ENCODE data around the gene ACBD3.

The ACBD3 gene

DNA sequence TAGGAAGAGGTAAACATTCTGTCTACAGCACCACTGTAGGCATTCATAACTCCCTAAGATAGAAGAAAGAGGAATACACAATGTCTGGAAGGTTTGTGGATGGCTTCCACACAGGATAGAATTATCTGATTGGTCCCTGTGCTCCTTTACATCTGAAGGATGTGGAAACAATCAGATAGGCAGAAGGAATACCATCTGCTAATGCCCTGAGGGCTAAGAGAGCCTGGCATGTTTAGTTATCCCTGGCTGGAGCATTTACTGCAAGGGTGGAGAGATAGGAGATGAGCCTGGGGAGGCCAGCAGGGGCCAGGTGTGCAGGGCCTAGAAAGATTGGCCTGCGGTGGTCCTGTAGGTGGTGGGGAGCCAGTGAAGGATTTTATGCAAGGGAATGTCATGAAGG, 8.6 kb upstream of the ACBD3 start:
- H3K4me3 ChIP-seq (ENCODE audit: low read length), result no peak overlapping the region
- H3K4me1 ChIP-seq (ENCODE audit: control insufficient read depth, insufficient read depth, low read length), result no peaks in the 10 kb centered on the region
- no peaks in the 10 kb centered on the region for H3K9me3 ChIP-seq (ENCODE audit: control insufficient read depth, low read length)
- H3K36me3 ChIP-seq (ENCODE audit: control insufficient read depth, insufficient read depth, low read length), result no peaks in the 10 kb centered on the region
- no peaks in the 10 kb centered on the region for H3K27me3 ChIP-seq (ENCODE audit: control insufficient read depth, insufficient read depth, low read length)
- no peak overlapping the region for H3K9ac ChIP-seq (ENCODE audit: low read length)

DNA sequence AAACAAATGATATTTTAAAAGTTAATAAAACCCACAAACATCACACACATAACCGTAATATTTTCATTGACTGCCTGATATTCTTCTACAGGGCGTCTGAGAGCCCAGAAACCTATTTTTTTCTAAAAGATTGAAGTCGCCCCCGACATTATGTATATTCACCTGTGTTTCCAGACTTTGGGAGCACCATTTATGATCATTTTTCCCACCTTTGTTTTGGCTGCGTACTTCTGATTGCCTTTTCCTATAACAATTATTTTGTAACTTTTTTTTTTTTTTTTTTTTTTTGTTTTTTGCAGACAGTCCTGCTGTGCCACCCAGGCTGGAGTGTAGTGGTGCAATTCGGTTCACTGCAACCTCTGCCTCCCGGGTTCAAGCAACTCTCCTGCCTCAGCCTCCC, 839 bp upstream of the ACBD3 start:
- Histone ChIP-seq H3K27me3 (ENCODE audit: control insufficient read depth, insufficient read depth, low read length) (no peaks in the 10 kb centered on the region), H3K4me3 (ENCODE audit: low read length) (peak overlapping the region; percentile 73)

DNA sequence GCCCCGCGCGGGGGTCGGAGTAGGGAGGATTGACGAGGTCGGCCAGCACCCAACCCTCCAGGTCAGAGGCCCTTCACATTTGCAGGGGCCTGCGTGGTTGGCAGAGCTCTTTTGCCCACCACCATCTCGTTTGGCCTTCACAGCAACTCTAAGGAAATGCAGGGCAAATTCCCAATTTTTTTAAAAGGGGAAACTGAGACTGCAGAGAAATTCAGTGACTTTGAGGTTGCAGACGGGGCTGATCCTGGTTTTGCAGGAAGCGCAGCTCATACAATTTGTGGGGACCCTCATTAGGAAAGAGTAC, 430 bp upstream of the ACBD3 start:
- Histone ChIP-seq H3K27me3 (ENCODE audit: control insufficient read depth, insufficient read depth, low read length) (no peaks in the 10 kb centered on the region), H3K9me3 (ENCODE audit: control insufficient read depth, low read length) (no peaks in the 10 kb centered on the region), H3K4me1 (ENCODE audit: control insufficient read depth, insufficient read depth, low read length) (peaks cover 22% of the 10 kb centered on the region), H3K9ac (ENCODE audit: low read length) (peak overlapping the region; percentile 96), H3K4me3 (ENCODE audit: low read length) (peak overlapping the region; percentile 73), H3K36me3 (ENCODE audit: control insufficient read depth, insufficient read depth, low read length) (no peaks in the 10 kb centered on the region)

More for the DNA sequence above, 839 bp upstream of the ACBD3 start:
- Histone ChIP-seq H3K9ac (ENCODE audit: low read length) (peak overlapping the region; percentile 96), H3K9me3 (ENCODE audit: control insufficient read depth, low read length) (no peaks in the 10 kb centered on the region), H3K36me3 (ENCODE audit: control insufficient read depth, insufficient read depth, low read length) (no peaks in the 10 kb centered on the region), H3K4me1 (ENCODE audit: control insufficient read depth, insufficient read depth, low read length) (peaks cover 18% of the 10 kb centered on the region)

DNA sequence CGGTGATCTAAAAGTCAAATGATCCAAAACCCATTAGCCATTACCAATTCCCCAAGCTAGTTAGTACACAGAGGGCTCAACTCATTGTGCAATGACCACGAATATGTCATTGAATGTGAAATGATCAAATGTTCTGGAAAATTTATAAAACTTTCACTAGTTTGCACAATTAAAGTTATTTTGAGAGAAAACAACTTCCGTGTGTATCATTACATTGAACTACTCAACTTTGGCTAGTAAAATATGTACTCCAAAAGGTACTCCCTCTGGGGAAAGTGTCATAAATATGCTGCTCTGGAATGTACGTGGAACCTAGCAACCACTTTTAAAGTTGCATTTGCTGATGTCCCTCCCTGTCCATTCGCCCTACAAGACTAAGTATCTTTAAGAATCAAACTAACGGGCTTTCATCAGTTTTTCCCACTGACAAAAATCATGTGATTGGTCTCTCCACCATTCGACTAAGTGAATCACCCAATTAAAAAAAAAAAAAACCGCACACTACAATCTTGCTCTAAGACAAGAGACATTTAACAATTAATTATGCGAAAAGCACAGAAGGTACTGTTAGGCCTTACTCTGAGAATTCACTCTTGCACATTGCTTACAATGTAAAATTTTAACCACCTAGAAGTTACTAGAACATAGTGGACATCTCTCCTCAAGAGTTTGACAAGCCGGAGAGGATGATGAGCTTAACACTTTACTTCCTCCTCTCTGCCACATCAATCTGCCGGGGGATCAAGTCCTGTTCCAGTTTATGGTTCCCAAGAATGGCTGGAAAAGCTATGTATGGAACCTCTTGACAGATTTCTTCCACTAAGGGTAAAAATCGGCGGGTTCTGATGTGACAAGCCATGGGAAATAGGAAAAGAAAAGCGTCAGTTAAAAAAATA, 1.2 kb downstream of the ACBD3 start:
- H3K9ac ChIP-seq (ENCODE audit: low read length), result peak overlapping the region; percentile 96
- H3K36me3 ChIP-seq (ENCODE audit: control insufficient read depth, insufficient read depth, low read length), result no peaks in the 10 kb centered on the region
- H3K9me3 ChIP-seq (ENCODE audit: control insufficient read depth, low read length), result no peaks in the 10 kb centered on the region
- peak overlapping the region; percentile 73 for H3K4me3 ChIP-seq (ENCODE audit: low read length)
- no peaks in the 10 kb centered on the region for H3K27me3 ChIP-seq (ENCODE audit: control insufficient read depth, insufficient read depth, low read length)
- peaks cover 31% of the 10 kb centered on the region for H3K4me1 ChIP-seq (ENCODE audit: control insufficient read depth, insufficient read depth, low read length)

DNA sequence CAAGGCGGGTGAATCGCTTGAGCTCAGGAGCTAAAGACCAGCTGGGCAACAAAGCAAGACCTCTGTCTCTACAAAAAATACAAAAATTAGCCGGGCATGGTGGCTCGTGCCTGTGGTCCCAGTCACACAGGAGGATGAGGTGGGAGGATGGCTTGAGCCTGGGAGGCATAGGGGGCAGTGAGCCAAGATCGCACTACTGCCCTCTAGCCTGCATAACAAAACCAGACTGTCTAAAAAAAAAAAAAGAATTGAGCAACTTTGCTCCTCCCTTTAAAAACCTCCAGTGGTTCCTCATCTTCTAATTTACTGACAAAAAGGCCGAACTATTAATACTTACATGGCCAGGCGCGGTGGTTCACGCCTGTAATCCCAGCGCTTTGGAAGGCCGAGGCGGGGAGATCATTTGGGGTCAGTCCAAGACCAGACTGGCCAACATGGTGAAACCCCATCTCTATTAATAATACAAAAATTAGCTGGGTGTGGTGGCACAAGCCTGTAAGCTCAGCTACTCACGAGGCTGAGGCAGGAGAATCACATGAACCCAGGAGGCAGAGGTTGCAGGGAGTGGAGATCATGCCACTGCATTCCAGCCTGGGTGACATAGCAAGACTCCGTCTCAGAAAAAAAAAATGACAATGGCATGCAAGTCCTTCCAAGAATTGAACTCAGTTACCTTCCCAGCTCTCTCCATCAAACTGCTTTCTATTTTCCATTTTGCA, 4.4 kb downstream of the ACBD3 start:
- peaks cover 37% of the 10 kb centered on the region for H3K4me1 ChIP-seq (ENCODE audit: control insufficient read depth, insufficient read depth, low read length)
- H3K4me3 ChIP-seq (ENCODE audit: low read length), result no peak overlapping the region
- no peak overlapping the region for H3K9ac ChIP-seq (ENCODE audit: low read length)
- no peaks in the 10 kb centered on the region for H3K27me3 ChIP-seq (ENCODE audit: control insufficient read depth, insufficient read depth, low read length)
- no peaks in the 10 kb centered on the region for H3K36me3 ChIP-seq (ENCODE audit: control insufficient read depth, insufficient read depth, low read length)
- H3K9me3 ChIP-seq (ENCODE audit: control insufficient read depth, low read length), result no peaks in the 10 kb centered on the region

DNA sequence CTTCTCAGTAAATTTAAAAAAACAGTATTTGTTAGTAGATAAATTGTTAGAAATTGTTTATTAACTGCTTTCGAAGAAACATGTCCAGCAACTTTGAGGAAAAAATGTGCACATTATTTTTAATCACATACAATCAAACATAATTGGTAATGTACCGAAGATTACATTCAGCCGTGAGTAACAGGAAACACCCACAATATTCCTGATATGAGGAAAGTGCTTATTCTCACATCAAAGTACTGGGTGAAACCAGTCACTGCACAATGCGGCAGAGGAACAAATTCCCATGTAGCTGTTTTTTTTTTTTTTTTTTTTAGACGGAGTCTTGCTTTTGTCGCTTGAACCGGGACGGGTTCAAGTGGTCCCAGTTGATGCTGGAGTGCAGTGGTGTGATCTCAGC, 9.7 kb downstream of the ACBD3 start:
- no peaks in the 10 kb centered on the region for H3K27me3 ChIP-seq (ENCODE audit: control insufficient read depth, insufficient read depth, low read length)
- H3K36me3 ChIP-seq (ENCODE audit: control insufficient read depth, insufficient read depth, low read length), result no peaks in the 10 kb centered on the region
- H3K9ac ChIP-seq (ENCODE audit: low read length), result no peak overlapping the region
- peaks cover 24% of the 10 kb centered on the region for H3K4me1 ChIP-seq (ENCODE audit: control insufficient read depth, insufficient read depth, low read length)
- no peaks in the 10 kb centered on the region for H3K9me3 ChIP-seq (ENCODE audit: control insufficient read depth, low read length)
- no peak overlapping the region for H3K4me3 ChIP-seq (ENCODE audit: low read length)

DNA sequence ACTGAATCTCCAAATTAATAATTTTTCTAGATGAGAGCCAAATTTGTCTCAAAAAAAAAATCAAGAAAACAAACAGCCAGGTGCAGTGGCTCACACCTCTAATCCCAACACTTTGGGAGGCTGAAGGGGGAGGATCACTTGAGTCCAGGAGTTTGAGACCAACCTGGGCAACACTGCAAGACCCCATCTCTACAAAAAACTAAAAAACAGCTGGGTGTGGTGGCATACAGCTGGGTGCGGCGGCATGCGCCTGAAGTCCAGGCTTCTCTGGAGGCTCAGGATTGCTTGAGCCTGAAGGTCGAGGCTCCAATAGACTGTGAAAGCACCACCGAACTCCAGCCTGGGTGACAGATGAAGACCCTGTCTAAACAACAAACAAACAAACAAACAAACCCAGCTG, 14.0 kb downstream of the ACBD3 start:
- Histone ChIP-seq H3K4me1 (ENCODE audit: control insufficient read depth, insufficient read depth, low read length) (peaks cover 19% of the 10 kb centered on the region), H3K4me3 (ENCODE audit: low read length) (no peak overlapping the region), H3K9ac (ENCODE audit: low read length) (no peak overlapping the region), H3K27me3 (ENCODE audit: control insufficient read depth, insufficient read depth, low read length) (no peaks in the 10 kb centered on the region), H3K36me3 (ENCODE audit: control insufficient read depth, insufficient read depth, low read length) (no peaks in the 10 kb centered on the region), H3K9me3 (ENCODE audit: control insufficient read depth, low read length) (no peaks in the 10 kb centered on the region)

DNA sequence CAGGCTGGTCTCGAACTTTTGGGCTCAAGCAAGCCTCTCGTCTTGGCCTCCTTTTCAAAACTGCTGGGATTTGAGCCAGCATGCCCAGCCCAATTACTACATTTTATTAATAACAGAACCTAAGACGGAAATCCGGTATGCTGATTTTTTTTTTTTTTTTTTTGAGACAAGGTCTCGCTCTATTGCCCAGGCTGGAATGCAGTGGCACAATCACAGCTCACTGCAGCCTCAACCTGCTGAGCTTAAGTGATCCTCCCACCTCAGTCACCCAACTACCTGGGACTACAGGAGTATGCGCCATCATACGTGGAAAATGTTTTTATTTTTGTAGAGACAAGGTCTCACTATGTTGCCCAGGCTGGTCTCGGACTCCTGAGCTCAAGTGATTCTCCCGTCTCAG, 20.2 kb downstream of the ACBD3 start:
- Histone ChIP-seq H3K36me3 (ENCODE audit: control insufficient read depth, insufficient read depth, low read length) (peaks cover 5% of the 10 kb centered on the region), H3K4me3 (ENCODE audit: low read length) (no peak overlapping the region), H3K27me3 (ENCODE audit: control insufficient read depth, insufficient read depth, low read length) (no peaks in the 10 kb centered on the region), H3K4me1 (ENCODE audit: control insufficient read depth, insufficient read depth, low read length) (peaks cover 9% of the 10 kb centered on the region), H3K9me3 (ENCODE audit: control insufficient read depth, low read length) (no peaks in the 10 kb centered on the region), H3K9ac (ENCODE audit: low read length) (no peak overlapping the region)

DNA sequence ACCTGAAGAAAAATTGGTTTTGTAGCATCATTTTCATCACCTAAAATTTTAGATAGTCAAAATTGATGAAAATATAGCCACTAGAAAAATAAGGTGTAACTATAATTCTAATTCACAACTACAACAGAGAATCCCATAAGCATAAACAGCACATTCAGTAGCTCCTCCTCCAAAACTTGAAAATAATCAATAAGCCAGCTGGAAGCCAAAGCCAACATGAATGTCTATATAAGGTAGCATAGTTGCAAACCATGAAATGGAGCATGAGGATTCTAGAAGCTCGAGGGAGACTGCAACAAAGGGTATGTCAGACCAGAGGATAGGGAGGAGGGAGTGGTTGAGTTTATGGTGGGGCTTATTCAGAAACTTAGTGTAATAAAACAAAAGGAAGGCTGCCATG, 22.4 kb downstream of the ACBD3 start:
- no peak overlapping the region for H3K9ac ChIP-seq (ENCODE audit: low read length)
- no peaks in the 10 kb centered on the region for H3K27me3 ChIP-seq (ENCODE audit: control insufficient read depth, insufficient read depth, low read length)
- H3K36me3 ChIP-seq (ENCODE audit: control insufficient read depth, insufficient read depth, low read length), result peaks cover 5% of the 10 kb centered on the region

DNA sequence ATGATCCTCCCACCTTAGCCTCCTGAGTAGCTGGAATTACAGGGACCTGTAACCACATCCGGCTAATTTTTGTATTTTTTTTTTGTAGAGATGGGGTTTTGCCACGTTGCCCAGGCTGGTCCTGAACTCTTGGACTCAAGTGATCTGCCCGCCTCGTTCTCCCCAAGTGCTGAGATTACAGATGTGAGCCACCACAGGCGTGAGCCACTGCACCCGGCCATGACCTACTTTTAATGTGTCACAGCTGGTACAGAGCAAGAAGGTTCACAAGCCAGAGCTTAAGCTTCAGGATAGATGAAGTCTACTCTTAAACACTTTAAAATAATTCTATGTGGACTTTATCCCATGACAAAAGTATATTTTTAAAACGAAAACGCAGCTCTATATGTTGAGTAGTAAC, 23.6 kb downstream of the ACBD3 start:
- peaks cover 6% of the 10 kb centered on the region for H3K4me1 ChIP-seq (ENCODE audit: control insufficient read depth, insufficient read depth, low read length)
- no peaks in the 10 kb centered on the region for H3K27me3 ChIP-seq (ENCODE audit: control insufficient read depth, insufficient read depth, low read length)
- no peak overlapping the region for H3K4me3 ChIP-seq (ENCODE audit: low read length)
- peaks cover 5% of the 10 kb centered on the region for H3K36me3 ChIP-seq (ENCODE audit: control insufficient read depth, insufficient read depth, low read length)
- H3K9ac ChIP-seq (ENCODE audit: low read length), result no peak overlapping the region
- H3K9me3 ChIP-seq (ENCODE audit: control insufficient read depth, low read length), result no peaks in the 10 kb centered on the region

More for the DNA sequence above, 22.4 kb downstream of the ACBD3 start:
- H3K9me3 ChIP-seq (ENCODE audit: control insufficient read depth, low read length), result no peaks in the 10 kb centered on the region
- H3K4me1 ChIP-seq (ENCODE audit: control insufficient read depth, insufficient read depth, low read length), result peaks cover 10% of the 10 kb centered on the region
- no peak overlapping the region for H3K4me3 ChIP-seq (ENCODE audit: low read length)

DNA sequence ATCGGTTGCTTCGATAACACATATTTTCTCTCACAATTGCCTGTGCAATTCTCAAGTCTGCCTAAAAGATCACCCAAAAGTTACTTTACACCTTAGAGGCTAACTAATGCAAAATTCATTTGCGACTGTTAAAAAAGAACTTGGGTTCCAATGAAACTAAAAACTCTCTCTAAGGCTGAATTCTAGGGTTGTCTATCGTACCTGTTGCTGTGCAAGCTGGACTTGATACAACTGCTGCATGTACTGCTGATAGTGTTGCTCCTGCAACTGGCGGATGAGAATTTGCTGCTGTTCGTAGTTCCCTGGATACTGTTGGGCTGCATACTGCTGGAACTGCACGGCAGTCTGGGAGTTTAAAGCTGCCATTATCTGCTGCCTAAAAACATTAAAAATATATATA, 27.6 kb downstream of the ACBD3 start:
- peaks cover 6% of the 10 kb centered on the region for H3K4me1 ChIP-seq (ENCODE audit: control insufficient read depth, insufficient read depth, low read length)
- no peaks in the 10 kb centered on the region for H3K36me3 ChIP-seq (ENCODE audit: control insufficient read depth, insufficient read depth, low read length)
- H3K9ac ChIP-seq (ENCODE audit: low read length), result no peak overlapping the region
- no peaks in the 10 kb centered on the region for H3K9me3 ChIP-seq (ENCODE audit: control insufficient read depth, low read length)
- no peaks in the 10 kb centered on the region for H3K27me3 ChIP-seq (ENCODE audit: control insufficient read depth, insufficient read depth, low read length)
- H3K4me3 ChIP-seq (ENCODE audit: low read length), result no peak overlapping the region

DNA sequence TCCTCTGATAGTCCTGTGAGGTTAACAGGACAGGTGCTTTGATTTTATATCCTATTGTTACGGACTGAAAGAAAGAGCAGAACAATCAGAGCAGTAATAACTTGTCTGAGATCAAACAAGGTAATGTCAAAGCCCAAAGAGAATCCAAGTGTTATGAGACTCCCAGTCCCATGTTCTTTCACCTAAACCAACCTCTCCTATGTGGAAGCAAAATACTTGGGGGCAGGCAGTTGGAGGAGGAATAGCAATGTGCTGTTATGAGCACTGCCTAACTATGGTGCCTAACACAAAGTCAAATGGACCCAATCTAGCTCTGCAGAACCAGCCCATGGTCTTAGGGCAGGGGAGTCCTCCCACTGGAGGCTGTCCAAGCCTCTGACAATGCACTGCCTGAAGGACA, 28.1 kb downstream of the ACBD3 start:
- Histone ChIP-seq H3K36me3 (ENCODE audit: control insufficient read depth, insufficient read depth, low read length) (peaks cover 2% of the 10 kb centered on the region), H3K4me1 (ENCODE audit: control insufficient read depth, insufficient read depth, low read length) (peaks cover 6% of the 10 kb centered on the region), H3K9ac (ENCODE audit: low read length) (no peak overlapping the region), H3K27me3 (ENCODE audit: control insufficient read depth, insufficient read depth, low read length) (no peaks in the 10 kb centered on the region), H3K9me3 (ENCODE audit: control insufficient read depth, low read length) (no peaks in the 10 kb centered on the region), H3K4me3 (ENCODE audit: low read length) (no peak overlapping the region)
